Activated gamma-delta T cell (primary cell): ENCODE data around the gene LRMDA.

ENCODE experiments used
- DNase-seq: peaks from one replicate; lab custom pipeline; 2025; lab: John Stamatoyannopoulos, UW

Gene LRMDA

DNA sequence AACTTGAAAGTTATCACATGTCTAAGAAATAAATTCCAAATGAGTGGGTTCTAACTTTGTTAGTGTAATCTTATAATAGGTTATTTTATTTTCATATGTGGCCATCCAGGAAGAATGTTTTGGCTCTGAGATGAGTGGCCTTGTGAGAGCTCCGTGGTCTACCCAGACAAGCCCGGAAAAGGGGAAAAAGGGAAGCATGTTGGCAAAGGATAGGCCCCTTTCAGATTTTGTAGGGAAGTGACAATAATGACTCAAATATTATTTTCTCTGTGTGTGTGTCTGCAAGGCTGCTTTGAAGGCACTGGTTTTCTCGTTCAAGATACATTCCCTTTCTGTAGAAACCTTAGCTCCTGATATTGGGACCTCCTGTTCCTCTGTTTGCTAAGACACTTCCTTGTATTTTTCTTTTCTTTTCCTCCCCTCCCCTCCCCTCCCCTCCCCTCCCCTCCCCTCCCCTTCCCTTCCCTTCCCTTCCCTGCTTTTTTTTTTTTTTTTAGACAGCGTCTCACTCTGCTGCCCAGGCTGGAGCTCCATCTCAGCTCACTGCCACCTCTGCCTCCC is 240.8 kb downstream of the LRMDA start:
- DNase-seq, result no peak

- DNase-seq, result no peak
These were observed 241.4 kb downstream of the LRMDA start for GRCh38 chr10:75672842-75673241.

- no peak for DNase-seq
These were observed 246.1 kb downstream of the LRMDA start for GRCh38 chr10:75677541-75677940.

DNA sequence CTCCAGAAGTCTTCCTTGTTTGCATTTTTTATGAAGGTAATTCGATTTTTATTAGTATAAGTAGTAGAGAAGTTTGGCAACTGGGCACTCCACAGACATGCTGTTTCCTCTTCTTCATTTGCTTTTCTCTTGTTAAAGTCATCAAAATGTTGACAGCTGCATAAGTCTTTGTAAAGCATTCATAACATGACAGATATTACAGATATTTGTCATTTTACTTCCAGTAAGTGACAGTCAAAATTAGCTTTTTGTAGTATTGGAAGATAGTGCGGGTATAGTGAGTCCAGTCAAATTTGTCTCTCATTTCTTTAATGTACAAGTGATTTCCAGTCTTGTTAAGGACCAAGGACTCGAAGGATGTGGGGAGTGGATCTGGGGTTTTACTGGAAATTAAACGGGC is 247.1 kb downstream of the LRMDA start:
- DNase-seq, result no peak

GRCh38 chr10:75679536-75679935 is 248.1 kb downstream of the LRMDA start:
- DNase-seq, result no peak

GRCh38 chr10:75681334-75681733 is 249.9 kb downstream of the LRMDA start:
- DNase-seq, result no peak

GRCh38 chr10:75682649-75683557 is 251.5 kb downstream of the LRMDA start:
- DNase-seq, result no peak

DNA sequence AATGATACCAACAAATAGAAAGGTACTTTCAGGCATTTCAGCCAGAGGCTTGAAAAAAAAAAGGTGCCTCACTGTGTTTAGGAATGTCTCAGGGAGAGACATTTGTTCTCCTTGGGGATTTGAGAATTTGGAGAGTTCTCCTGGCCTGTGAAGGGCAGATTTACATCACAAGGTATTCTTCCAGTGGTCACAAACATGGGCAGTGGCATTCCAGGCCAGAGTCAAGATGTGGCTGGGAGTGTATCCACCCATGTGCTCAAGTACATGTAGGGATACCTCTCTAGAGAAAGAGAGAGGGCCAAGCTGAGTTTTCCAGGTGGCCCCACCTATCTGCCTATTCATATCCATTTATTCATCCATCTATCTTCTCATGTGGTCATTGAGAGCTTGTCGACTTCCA is 253.8 kb downstream of the LRMDA start:
- DNase-seq, result no peak

- no peak for DNase-seq
These were observed 257.3 kb downstream of the LRMDA start for GRCh38 chr10:75688506-75689300.

DNA sequence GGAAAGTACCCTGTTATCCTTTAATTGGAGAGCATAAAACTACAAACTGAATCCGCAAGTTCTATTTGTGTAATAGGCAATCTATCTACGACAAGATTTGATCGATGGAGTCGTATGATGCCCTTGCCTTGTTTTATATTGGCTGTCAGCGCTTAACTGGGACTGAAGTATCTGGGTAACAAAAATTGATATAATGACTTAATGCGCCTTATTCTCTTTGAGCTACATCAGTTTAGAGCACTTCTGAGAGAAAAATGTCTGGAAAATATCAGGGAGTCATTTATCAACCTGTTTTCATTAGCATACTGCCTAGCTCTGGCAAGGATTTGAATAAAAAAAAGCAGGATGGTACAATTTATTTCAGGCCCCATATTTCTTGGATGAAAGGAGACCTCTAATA is 262.1 kb downstream of the LRMDA start:
- no peak for DNase-seq

- DNase-seq, result no peak
These were observed 262.8 kb downstream of the LRMDA start for GRCh38 chr10:75694269-75694668.

GRCh38 chr10:75694790-75695189 is 263.4 kb downstream of the LRMDA start:
- no peak for DNase-seq

DNA sequence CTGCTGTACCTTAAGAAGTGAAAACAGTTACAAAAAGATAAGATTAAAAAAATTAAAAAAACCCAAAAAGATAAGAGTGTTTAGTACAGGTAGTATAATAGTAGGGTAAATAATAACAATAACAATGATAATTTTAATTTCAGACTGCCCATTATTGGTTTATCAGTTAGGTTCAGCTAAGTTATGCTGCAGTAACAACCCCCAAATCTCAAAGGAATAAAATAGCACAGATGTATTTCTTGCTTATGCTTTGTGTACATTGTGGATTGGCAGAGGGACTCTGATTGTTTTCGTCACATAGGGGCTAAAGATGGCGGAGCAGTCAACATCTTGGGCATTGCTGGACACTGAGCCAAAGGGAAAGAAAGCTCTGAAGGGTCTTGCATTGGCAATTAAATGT is 264.6 kb downstream of the LRMDA start:
- no peak for DNase-seq

GRCh38 chr10:75696536-75696935 is 265.1 kb downstream of the LRMDA start:
- no peak for DNase-seq

GRCh38 chr10:75703191-75703854 is 271.9 kb downstream of the LRMDA start:
- no peak for DNase-seq

GRCh38 chr10:75705426-75705825 is 274.0 kb downstream of the LRMDA start:
- no peak for DNase-seq

GRCh38 chr10:75707080-75707840 is 275.8 kb downstream of the LRMDA start:
- DNase-seq, result no peak

GRCh38 chr10:75708060-75708459 is 276.6 kb downstream of the LRMDA start:
- no peak for DNase-seq

DNA sequence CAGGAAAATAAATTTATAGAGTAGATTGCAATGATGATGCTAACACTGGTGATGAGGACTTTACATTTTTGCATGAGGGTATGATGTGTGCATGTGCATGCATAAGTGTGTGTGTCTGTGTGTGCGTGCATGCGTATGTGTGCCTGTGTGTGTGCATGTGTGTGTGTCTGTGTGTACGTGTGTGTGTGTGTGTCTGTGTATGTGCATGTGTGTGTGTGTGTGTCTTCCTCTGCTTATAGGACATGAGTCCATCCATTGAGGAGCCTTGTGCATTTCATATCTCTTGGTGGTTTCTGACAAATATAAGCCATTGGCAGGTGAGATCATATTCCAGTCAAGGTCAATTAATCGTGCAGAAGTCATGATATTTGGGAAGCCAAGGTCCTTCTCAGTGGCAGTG is 277.8 kb downstream of the LRMDA start:
- DNase-seq, result no peak

GRCh38 chr10:75709811-75710210 is 278.4 kb downstream of the LRMDA start:
- DNase-seq, result no peak

DNA sequence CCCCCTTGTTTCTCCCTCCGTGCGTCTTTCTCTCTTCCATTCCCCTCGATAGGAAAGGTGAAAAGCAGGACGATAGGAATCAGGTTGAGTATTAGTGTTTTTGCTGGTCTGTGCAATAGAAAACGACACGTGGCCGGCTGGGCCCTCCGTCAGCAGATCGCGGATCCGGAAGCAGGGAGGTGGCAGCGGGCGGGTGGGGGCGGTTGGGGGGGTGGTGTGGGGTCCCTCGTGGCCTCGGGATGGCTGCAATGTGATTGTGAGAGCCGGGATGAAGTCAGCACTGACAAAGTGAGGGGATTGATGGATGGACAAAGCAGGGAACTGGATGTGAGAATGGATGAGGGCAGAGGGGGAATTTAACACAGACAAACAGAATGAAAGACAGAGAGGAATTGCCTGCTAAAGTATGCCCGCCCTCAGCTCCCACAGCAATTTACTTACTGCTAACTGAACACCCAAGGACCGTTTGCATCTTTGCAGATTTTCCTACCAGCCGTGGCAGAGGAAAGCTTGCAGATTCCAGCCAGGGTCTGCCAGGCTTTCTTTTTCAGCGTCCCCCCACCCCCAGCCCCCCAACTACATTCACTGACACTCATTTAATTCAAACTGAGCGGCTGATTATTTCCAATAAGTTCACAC is 280.9 kb downstream of the LRMDA start:
- DNase-seq, result no peak
